ENCODE measurements around the gene AFG1L.

AFG1L gene

GRCh38 chr6:108417027-108417426 lies 122.2 kb downstream of the AFG1L start:
- no peak for TF ChIP-seq CTCF (IDR thresholded peaks at IDR 0.05; ENCODE audit: low read depth, low read length)
- no peak overlapping the region for H3K4me3 ChIP-seq (ENCODE audit: low read depth, low read length)

GRCh38 chr6:108419474-108419873 lies 124.6 kb downstream of the AFG1L start:
- TF ChIP-seq CTCF (IDR thresholded peaks at IDR 0.05; ENCODE audit: low read depth, low read length) = no peak
- no peak overlapping the region for H3K4me3 ChIP-seq (ENCODE audit: low read depth, low read length)

GRCh38 chr6:108419934-108420609 lies 125.2 kb downstream of the AFG1L start:
- H3K4me3 ChIP-seq (ENCODE audit: low read depth, low read length) = no peak overlapping the region
- no peak for TF ChIP-seq CTCF (IDR thresholded peaks at IDR 0.05; ENCODE audit: low read depth, low read length)

- no peak for TF ChIP-seq CTCF (IDR thresholded peaks at IDR 0.05; ENCODE audit: low read depth, low read length)
- H3K4me3 ChIP-seq (ENCODE audit: low read depth, low read length) = no peak overlapping the region
These were observed 126.5 kb downstream of the AFG1L start for GRCh38 chr6:108421366-108421765.

- no peak for TF ChIP-seq CTCF (IDR thresholded peaks at IDR 0.05; ENCODE audit: low read depth, low read length)
These were observed 129.3 kb downstream of the AFG1L start for GRCh38 chr6:108423982-108424705.

GRCh38 chr6:108425428-108425827 lies 130.6 kb downstream of the AFG1L start:
- no peak for TF ChIP-seq CTCF (IDR thresholded peaks at IDR 0.05; ENCODE audit: low read depth, low read length)
- H3K4me3 ChIP-seq (ENCODE audit: low read depth, low read length) = no peak overlapping the region

More at GRCh38 chr6:108423982-108424705, 129.3 kb downstream of the AFG1L start:
- no peak overlapping the region for H3K4me3 ChIP-seq (ENCODE audit: low read depth, low read length)

- no peak for TF ChIP-seq CTCF (IDR thresholded peaks at IDR 0.05; ENCODE audit: low read depth, low read length)
- no peak overlapping the region for H3K4me3 ChIP-seq (ENCODE audit: low read depth, low read length)
These were observed 137.3 kb downstream of the AFG1L start for GRCh38 chr6:108432143-108432542.

Data from WI38 (cell line).